ENCODE results near the gene GSPT1.
"Not testable (repeated sequence)": the region's sequence is repeated elsewhere in the genome, so short reads cannot be mapped to it uniquely, and the experiment has no call there.

GSPT1 gene

DNA sequence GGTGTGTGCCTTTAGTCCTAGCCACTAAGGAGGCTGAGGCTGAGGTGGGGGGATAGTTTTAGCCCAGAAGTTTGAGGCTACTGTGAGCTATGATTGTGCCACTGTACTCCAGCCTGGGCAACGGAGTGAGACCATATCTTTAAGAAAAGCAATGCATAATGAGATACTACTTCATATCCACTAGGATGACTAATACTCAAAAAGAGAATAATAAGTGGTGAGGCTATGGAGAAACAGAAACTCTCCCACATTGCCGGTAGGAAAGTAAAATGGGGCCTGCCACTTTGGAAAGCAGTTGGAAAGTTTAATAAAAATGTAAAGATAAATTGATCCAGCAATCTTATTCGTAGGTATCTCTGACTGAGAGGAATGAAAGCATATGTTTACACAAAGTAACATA, 30.7 kb upstream of the GSPT1 start:
- no peak for TF ChIP-seq FOXP2 (optimal IDR thresholded peaks at IDR 0.05; ENCODE audit: borderline replicate concordance, extremely low read depth, extremely low read length, insufficient read depth)
- TF ChIP-seq, protein P1, sequence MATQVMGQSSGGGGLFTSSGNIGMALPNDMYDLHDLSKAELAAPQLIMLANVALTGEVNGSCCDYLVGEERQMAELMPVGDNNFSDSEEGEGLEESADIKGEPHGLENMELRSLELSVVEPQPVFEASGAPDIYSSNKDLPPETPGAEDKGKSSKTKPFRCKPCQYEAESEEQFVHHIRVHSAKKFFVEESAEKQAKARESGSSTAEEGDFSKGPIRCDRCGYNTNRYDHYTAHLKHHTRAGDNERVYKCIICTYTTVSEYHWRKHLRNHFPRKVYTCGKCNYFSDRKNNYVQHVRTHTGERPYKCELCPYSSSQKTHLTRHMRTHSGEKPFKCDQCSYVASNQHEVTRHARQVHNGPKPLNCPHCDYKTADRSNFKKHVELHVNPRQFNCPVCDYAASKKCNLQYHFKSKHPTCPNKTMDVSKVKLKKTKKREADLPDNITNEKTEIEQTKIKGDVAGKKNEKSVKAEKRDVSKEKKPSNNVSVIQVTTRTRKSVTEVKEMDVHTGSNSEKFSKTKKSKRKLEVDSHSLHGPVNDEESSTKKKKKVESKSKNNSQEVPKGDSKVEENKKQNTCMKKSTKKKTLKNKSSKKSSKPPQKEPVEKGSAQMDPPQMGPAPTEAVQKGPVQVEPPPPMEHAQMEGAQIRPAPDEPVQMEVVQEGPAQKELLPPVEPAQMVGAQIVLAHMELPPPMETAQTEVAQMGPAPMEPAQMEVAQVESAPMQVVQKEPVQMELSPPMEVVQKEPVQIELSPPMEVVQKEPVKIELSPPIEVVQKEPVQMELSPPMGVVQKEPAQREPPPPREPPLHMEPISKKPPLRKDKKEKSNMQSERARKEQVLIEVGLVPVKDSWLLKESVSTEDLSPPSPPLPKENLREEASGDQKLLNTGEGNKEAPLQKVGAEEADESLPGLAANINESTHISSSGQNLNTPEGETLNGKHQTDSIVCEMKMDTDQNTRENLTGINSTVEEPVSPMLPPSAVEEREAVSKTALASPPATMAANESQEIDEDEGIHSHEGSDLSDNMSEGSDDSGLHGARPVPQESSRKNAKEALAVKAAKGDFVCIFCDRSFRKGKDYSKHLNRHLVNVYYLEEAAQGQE (IDR thresholded peaks at IDR 0.05; ENCODE audit: insufficient read depth in 1 of 2, low read depth in 2 of 2, low read length in 2 of 2): no peak
- no peak for TF ChIP-seq TAF1 (IDR thresholded peaks at IDR 0.05; ENCODE audit: borderline replicate concordance, insufficient read depth, low read length)
- no peak for TF ChIP-seq POLR2AphosphoS5 (IDR thresholded peaks at IDR 0.05; ENCODE audit: low read depth, low read length)
- TF ChIP-seq SIN3A (IDR thresholded peaks at IDR 0.05; ENCODE audit: borderline replicate concordance, insufficient read depth, low read length): no peak

DNA sequence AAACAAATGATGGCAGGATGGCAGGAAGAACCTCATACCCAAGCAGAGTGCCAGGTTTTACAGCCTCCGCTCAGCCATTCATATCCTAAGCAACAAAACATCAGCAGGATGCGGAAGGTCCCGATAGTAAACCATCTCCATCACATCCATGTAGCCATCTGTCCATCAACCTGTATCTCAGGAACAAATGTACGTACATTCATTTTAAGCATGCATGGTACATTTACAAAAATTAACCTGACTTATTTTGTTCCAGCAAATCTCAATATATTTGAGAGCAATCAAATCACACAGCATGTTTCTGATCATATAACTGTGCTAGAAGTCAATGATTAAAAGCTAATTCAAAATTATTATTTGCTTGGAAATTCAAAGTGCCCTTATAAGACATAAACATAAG, 26.2 kb upstream of the GSPT1 start, which contains the start of gene NPIPB2:
Gene NPIPB2, minus strand, starts transcription at position 101 of the 400 bp plus-strand sequence. Its CDS starts 0 bp downstream, at position 101.
- not testable (repeated sequence) for TF ChIP-seq SIN3A (IDR thresholded peaks at IDR 0.05; ENCODE audit: borderline replicate concordance, insufficient read depth, low read length); TAF1 (IDR thresholded peaks at IDR 0.05; ENCODE audit: borderline replicate concordance, insufficient read depth, low read length); POLR2AphosphoS5 (IDR thresholded peaks at IDR 0.05; ENCODE audit: low read depth, low read length)

GRCh38 chr16:11916524-11917285, 949 bp upstream of the GSPT1 start:
- TF ChIP-seq FOXP2 (optimal IDR thresholded peaks at IDR 0.05; ENCODE audit: borderline replicate concordance, extremely low read depth, extremely low read length, insufficient read depth) (no peak), TAF1 (IDR thresholded peaks at IDR 0.05; ENCODE audit: borderline replicate concordance, insufficient read depth, low read length) (no peak), SIN3A (IDR thresholded peaks at IDR 0.05; ENCODE audit: borderline replicate concordance, insufficient read depth, low read length) (no peak), POLR2AphosphoS5 (IDR thresholded peaks at IDR 0.05; ENCODE audit: low read depth, low read length) (no peak)
- TF ChIP-seq, protein P1 (IDR thresholded peaks at IDR 0.05; ENCODE audit: insufficient read depth in 1 of 2, low read depth in 2 of 2, low read length in 2 of 2): no peak

DNA sequence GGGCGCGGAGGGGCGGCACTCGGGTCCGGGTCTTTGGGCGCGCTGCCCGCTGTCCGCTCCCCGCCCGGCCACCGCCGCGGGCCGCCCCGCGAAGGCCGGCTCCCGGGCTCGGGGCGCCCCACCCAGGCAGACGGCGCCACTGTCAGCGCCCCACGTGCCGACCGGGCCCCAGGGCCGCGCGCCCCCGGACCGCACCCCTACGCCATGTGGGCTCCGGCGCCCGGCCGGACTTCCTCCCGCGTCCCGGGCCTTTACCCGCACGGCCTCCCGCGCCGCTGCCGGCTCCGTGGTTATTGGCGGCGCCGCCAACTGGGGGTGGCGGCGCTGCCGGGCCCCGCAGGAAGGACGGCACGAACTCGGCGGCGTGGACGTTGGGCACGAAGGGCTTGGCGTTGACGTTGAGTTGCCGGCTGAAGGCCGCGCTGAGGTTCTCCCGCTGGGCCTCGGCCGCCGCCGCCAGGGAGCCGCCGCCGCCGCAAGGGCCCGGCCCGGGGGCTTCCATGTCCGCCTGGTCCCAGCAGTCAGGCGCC, 577 bp downstream of the GSPT1 start:
- TF ChIP-seq FOXP2 (optimal IDR thresholded peaks at IDR 0.05; ENCODE audit: borderline replicate concordance, extremely low read depth, extremely low read length, insufficient read depth): no peak
- TF ChIP-seq TAF1 (IDR thresholded peaks at IDR 0.05; ENCODE audit: borderline replicate concordance, insufficient read depth, low read length): no peak
- TF ChIP-seq, protein P1 (IDR thresholded peaks at IDR 0.05; ENCODE audit: insufficient read depth in 1 of 2, low read depth in 2 of 2, low read length in 2 of 2): no peak
- TF ChIP-seq SIN3A (IDR thresholded peaks at IDR 0.05; ENCODE audit: borderline replicate concordance, insufficient read depth, low read length): no peak
- TF ChIP-seq POLR2AphosphoS5 (IDR thresholded peaks at IDR 0.05; ENCODE audit: low read depth, low read length): no peak

DNA sequence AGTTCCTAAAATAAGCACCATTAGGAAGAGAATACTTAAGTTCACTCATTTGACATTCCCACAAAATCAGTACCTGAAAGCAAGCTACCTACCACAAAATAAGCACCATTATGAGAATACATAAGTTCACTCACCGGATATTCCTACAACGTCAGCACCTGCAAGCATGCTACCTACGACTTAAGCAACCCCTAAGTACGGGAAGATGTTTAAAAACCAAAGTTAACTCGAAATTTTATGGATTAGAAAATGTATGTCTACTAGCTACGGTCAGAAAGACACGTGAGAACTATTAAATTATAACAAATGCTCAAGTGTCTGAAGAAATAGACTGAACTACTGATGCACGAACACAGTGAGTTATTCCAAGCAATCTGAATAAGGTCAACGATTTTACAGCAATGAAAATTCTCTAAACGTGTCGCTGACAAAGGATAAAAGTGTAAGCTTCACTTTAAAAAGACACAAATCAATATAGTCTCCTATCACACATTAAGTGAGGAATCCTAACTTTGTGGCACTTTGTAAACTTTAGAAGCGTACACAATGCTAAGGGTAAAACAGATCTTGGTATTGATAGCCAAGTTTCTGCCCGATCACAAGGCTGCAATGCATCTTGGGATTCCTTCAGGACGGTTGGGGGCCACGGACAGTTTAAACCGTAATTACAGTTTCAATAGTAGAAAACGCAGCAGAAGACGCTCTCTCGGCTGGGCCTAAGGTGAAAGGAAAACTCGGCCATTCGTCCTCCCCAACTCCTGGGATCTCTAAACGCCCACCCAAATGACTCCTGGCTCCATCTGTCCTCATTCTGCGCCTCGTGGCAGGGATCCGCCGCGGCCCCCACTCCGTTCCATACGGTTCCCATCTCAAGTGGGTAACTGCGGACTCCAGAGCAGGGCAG, 1.3 kb downstream of the GSPT1 start:
- TF ChIP-seq POLR2AphosphoS5 (IDR thresholded peaks at IDR 0.05; ENCODE audit: low read depth, low read length): no peak
- no peak for TF ChIP-seq FOXP2 (optimal IDR thresholded peaks at IDR 0.05; ENCODE audit: borderline replicate concordance, extremely low read depth, extremely low read length, insufficient read depth)
- no peak for TF ChIP-seq TAF1 (IDR thresholded peaks at IDR 0.05; ENCODE audit: borderline replicate concordance, insufficient read depth, low read length)
- no peak for TF ChIP-seq SIN3A (IDR thresholded peaks at IDR 0.05; ENCODE audit: borderline replicate concordance, insufficient read depth, low read length)
- TF ChIP-seq, protein P1 (IDR thresholded peaks at IDR 0.05; ENCODE audit: insufficient read depth in 1 of 2, low read depth in 2 of 2, low read length in 2 of 2): no peak
